H4 (cell line): ENCODE data around the gene LIPE. TPM values are rescaled to one million over a fixed set of nuclear protein-coding genes. Genes with fewer than 3 reads are reported as not detected.
A peak's percentile ranks its signal among the peaks of the same experiment; 100 is the strongest.

Experiments
- DNase-seq: peaks from one replicate; pipeline ENCODE4 v3.0.0-alpha.2; 2015; ENCODE audit warnings: low spot score
- total RNA-seq: library from RNA; depleted of rRNA; stranded (reverse); fragments of >200 nt; shearing (Covaris generic); gene quantifications from 2 replicates; pipeline ENCODE4 v1.2.3, GENCODE V29; 2014

The LIPE gene
- total RNA-seq, 1 experiment from 2014 or later = 1.2 TPM

DNA sequence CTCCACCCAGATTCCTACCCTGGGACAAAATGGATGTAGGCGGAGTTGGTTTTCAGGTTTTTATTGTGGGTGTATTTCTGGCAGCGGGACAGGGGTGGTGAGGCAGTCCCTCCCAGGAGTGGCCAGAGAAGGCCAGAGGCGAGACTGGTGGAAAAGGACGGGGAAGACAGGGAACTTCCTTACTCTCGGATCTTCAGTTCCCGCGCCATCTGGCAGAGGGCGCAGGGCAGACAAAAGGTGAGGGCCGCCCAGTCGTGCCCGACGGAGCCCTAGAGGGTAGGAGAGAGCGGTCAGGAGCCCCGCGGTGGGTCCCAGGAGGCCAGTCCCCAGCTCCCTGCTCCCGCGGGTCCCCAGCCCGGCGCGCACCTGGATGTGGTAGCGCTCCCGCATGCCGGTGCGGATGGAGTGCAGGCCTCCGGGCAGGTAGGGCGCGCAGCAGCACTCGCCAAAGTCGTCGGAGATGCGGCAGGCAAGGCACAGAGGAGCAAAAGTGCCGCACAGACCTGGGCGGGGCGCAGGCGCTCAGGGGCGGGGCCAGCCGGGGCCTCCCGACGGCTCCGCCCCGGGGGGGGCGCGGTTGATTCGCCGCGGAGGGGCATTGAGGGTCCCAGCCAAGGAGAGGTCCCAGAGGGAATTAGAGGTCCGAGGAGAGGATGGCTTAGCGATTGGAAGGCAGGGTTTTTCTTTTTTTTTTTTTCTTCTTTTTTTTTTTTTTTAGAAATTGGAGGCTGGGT is 40.0 kb downstream of the LIPE start:
- DNase-seq = peak; percentile 74

DNA sequence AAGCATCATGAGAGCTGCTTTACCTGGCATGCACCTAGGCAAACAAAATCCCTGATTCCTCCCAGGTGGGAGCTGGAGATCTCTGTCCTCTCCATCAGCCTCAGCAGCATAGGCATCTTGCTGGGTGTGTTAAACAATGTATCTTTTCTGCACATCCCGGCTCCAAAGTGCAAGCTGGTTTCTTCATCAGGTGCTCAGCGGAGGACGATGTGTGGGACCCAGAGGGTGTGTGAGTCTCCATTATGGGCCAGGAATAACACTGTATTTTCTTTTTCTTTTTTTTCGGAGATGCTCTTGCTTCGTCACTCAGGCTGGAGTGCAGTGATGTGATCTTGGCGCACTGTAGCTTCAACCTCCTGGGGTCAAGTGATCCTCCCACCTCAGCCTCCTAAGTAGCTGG is 47.0 kb downstream of the LIPE start:
- no peak for DNase-seq

DNA sequence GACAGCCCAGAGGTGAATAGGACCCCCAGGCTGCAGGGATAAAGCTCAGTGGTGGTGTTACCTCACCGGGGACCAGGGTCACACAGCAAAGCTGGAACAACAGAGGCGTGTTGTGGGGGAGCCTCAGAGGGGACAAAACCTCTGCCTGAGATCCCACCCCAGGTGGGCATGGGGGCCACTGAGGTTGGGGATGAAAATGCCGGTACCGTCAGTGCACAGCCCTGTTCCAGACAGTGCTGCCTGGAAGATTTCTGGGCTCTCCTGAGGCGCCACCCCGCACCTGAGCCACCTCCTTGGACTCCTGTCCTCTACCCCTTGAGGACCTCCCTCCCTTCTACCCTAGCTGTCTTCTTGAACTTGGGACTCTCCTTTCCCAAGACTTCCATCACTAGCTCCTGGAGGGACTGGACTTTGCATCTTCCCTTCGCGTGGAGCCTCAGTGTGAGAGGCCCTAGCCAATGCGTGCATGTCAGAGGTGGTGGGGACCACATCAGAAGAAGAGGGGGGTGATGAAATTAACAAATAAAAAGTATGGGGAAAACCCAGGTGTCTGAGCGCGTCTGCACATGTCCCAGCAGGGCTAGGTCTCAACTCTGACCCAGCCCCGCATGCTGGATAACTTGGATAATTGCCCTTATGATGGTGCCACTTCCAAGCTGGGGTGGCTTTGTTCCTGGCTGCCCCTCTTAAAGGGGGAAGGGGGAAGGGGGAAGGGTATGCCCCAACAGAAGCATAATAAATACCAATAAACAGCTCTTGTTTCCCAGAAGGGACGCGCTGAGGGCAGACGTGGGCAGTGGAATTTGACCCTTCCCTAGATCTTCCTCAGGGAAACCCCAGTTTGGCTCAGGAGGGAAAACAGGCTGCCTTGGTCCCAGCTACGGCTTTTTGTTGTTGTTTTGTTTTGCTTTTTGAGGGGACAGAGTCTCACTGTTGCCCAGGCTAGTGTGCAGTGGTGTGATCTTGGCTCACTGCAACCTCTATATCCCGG is 48.7 kb downstream of the LIPE start:
- DNase-seq = no peak

DNA sequence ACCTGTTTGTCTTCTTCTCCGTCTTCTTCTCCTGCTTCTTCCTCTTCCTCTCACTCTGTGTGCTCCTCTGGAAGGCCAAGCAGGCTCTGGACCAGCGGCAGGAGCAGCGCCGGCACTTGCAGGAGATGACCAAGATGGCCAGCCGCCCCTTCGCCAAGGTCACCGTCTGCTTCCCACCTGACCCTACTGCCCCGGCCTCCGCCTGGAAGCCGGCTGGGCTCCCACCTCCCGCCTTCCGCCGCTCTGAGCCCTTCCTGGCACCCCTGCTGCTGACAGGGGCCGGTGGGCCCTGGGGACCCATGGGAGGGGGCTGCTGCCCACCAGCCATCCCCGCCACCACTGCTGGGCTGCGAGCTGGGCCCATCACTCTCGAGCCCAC is 51.0 kb downstream of the LIPE start:
- no peak for DNase-seq

DNA sequence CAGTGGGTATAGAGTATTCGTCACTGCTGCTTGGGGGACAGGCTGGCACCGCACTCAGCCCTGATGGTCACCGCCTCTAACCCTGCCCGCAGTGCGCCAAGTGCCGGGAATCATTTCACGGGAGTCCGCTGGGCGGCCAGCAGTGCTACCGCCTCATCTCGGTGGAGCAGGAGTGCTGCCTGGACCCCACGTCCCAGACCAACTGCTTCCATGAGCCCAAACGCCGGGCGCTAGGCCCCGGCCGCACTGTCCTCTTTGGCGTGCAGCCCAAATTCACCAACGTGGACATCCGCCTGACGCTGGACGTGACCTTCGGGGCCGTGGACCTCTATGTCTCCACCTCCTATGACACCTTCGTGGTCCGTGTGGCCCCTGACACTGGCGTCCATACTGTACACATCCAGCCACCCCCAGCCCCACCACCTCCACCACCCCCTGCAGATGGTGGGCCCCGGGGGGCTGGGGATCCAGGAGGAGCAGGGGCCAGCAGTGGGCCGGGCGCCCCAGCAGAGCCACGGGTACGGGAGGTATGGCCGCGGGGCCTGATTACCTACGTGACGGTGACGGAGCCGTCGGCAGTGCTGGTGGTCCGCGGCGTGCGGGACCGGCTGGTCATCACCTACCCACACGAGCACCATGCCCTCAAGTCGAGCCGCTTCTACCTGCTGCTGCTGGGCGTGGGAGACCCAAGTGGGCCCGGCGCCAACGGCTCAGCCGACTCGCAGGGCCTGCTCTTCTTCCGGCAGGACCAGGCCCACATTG is 51.6 kb downstream of the LIPE start:
- DNase-seq = no peak

DNA sequence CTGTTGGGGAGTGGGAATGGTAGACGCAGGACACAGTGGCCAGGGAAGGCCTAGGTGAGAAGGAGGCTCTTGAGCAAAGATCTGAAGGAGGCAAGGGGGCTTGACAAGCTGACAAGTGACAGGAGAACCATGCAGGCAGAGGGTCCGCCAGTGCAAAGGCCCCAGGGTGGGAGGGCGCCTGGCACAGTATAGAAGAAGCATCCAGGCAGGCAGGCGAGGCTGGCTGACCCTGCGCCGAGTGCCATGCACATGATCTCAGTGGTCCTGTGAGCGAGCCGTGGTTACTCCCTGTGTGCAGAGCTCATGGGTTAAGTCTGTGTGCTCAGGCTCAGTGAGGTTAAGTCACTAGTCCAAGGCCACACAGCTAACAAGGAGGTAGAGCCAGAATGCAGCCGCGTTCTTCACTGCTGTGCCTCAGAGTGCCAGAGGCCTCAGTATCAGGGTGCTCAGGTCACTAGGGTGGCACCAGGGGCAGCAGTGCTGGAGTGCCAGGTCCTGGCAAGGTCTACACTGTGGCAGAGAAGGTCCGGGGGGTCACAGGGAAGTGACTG is 52.3 kb downstream of the LIPE start:
- DNase-seq = no peak

DNA sequence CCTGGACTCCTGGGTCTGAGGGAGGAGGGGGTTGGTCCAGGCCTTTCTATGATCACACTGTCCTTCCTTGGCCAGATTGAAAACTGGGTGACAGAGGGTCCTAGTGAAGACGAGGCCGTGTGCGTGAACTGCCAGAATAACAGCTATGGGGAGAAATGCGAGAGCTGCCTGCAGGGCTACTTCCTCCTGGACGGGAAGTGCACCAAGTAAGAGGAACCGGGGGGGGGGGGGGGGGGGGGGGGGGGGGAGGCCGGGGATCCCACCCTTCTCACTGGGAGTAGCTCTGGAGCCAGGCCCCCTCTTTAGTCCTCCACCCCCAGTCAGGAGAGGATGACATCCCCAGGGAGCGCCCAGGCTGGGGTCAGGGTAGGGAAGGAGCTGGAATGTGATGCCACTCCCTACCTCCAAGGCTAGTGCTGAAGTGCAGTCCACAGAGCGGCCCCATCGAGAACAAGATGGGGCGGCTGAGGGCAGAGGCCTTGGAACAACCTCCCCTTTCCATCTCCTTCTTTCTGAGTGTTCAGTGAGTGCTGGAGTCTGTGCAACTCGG is 56.5 kb downstream of the LIPE start:
- no peak for DNase-seq

DNA sequence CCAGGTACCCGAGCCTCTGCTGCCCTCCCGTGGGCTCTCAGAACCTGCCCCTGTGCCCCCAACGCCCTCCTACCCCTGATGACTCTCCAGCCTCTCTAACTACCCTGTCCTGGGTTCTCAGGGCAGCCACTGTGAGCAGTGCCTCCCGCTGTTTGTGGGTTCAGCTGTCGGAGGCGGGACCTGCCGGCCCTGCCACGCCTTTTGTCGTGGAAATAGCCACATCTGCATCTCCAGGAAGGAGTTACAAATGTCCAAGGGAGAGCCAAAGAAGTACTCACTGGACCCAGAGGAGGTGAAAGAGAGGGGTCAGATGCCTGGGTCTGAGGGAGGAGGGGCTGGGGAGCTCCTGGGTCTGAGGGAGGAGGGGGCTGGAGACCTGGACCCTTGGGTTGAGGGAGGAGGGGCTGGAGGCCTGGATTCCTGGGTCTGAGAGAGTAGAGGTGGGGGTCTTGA is 57.1 kb downstream of the LIPE start:
- no peak for DNase-seq

DNA sequence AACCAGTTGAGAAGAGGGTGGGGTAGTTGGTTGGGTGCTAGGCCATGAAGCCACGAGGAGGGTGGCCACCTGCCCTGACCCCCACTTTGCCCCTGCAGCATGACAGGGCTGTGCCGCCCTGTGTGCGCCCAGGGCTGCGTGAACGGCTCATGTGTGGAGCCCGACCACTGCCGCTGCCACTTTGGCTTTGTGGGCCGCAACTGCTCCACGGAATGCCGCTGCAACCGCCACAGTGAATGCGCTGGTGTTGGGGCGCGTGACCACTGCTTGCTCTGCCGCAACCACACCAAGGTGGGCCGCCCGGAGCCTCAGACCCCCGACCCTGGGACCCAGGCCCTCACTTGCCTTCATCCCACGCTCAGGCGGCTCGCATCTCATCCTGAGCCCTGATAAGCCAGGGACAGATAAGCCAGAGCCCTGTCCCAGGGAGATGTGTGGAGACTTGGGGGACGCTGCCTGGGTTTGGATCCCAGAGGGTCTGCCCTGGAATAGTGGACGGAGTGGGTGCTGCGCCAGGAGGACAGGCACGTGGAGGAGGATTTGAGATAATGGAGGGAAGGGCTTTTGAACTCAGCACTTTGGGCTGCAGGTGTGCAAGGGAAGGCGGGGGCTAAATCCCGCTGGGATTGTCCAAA is 57.6 kb downstream of the LIPE start:
- no peak for DNase-seq

DNA sequence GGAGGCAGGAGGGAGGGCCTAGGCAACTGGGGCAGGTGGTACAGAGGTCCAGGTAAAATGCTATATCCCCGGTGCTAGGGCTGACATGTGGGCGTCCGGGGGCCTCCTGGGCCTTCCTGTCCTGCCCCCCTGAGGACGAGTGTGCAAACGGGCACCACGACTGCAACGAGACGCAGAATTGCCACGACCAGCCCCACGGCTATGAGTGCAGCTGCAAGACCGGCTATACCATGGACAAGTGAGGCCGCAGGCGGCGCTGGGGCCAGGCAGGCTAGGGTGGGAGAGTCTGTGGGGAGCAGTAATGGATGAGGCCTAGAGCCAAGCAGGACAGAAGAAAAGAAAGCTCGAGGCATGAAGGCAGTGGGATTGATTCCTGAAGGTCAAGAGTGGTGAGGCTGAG is 58.4 kb downstream of the LIPE start:
- DNase-seq = no peak

DNA sequence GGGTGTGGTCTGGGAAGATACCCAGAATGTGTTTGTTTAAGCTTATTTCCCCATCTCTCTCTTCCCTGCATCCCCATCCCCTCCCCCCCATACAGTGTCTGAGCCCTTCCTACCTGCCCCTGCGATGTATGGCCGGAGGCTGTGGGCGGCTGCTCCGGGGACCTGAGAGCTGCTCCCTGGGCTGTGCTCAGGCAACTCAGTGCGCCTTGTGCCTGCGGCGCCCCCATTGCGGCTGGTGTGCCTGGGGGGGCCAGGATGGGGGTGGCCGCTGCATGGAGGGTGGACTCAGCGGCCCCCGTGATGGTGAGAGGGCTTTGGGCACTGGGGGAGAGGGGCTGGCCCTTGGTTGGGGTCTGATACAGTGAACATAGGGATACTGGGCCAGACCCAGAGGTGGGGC is 58.8 kb downstream of the LIPE start:
- DNase-seq = no peak

DNA sequence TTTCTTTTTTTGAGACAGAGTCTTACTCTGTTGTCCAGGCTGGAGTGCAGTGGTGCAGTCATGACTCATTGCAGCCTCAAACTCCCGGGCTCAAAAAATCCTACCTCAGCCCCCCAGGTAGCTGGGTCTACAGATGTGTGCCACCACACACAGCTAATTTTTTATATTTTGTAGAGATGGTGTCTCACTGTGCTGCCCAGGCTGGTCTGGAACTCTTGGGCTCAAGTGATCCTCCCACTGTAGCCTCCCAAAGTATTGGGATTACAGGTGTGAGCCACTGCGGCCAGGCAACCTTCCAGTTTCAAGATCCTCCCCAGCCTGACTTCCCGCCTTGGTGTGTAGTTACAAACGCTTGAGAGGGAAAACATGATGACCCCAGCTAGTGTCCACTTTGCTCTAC is 59.3 kb downstream of the LIPE start:
- no peak for DNase-seq

DNA sequence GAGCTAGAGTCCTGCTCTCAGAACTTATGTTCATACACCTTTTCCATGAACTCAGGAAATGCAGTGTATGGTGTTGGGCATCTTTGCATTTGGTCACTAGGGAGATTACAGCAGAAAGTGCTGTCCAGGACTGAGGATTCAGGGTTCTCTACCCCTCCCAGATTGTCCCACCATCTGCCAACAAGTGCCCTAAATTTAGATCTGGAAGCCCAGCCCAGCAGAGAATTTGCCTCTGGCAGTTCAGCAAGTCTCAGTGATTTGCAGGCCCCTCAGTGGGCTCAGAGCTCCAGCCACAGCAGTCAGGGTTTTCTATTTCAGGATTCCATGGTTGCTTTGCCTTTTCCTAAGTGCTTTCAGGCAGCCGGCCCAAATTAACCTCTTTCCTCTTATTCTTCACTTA is 60.5 kb downstream of the LIPE start:
- no peak for DNase-seq

DNA sequence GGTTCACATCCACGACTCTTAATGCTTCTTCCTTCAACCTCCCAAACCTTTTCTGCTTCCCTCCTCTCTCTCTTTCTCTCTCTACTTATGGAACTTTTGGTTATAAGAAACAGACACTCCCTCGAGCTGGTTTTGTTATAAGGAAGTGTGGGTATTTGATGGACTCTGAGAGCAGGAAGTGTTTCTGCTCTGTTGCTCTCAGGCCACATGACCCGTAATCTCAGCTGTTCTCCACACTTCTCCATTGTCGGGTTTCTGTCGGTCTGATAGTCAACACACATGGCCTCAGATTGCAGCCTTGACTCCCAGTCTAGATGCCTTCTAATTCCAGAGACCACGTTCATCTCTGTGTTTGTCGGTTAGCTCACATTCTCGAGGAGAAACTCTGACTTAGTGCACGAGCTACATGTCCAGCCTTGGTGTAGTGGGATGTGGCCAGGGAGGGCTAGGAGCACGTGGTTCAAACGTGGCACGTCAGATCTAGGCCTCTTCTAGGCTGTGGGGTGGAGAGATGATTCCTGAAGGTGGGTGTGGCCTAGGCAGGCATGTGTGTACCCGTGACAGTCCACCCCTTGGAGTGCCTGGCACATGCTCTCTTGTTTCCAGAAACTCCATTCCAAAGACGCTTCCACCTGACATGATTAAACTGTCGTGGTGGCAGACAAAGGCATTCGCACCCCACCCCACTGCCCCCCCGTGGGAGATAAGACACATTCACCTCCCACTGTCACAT is 63.4 kb downstream of the LIPE start:
- no peak for DNase-seq

DNA sequence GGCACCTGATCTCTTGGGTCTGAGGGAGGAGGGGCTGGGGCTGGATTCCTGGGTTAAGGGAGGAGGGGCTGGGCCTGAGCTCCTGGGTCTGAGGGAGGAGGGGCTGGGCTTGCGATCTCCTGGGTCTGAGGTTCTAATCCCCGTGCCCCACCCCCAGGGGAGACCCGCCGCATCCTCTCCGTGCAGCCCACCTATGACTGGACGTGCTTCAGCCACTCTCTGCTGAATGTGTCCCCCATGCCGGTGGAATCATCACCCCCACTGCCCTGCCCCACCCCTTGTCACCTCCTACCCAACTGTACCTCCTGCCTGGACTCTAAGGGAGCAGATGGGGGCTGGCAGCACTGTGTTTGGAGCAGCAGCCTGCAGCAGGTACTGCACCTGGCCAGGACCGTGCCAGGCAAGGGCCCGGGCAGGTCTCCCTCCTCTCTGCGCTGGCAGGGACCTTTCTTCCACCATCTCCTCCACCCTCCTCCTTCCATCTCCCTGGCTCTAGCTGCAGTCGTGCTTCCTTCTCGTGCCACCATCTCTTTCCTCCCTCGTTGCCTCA is 64.2 kb downstream of the LIPE start:
- DNase-seq = no peak

DNA sequence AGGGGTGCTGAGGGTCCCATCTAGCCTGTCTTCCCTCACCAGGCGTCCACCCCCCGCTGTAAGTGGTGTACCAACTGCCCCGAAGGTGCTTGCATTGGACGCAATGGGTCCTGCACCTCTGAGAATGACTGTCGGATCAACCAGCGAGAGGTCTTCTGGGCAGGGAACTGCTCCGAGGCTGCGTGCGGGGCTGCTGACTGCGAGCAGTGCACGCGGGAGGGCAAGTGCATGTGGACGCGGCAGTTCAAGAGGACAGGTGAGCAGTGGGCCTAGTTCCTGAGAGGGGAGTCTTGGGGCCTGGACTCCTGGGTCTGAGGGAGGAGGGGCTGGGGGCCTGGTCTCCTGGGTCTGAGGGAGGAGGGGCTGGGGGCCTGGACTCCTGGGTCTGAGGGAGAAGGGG is 64.8 kb downstream of the LIPE start:
- DNase-seq = no peak

DNA sequence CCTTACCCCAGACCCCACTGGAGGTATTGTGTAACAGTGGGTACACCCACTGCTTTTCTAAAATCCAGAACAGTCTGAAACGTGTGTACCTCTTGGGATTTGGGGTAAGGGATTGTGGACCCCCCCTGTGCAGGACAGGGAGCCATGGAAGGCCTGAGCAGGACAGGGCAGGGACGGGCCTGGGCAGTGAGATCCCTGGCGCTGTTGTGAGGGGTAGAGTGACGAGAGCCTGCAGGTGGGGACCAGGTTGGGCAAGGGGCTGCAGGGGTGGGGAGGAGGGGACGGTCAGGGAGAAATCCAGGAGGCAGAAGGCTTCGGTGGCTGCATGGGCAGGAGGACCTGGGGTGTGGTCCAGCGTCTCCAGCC is 65.7 kb downstream of the LIPE start:
- no peak for DNase-seq

DNA sequence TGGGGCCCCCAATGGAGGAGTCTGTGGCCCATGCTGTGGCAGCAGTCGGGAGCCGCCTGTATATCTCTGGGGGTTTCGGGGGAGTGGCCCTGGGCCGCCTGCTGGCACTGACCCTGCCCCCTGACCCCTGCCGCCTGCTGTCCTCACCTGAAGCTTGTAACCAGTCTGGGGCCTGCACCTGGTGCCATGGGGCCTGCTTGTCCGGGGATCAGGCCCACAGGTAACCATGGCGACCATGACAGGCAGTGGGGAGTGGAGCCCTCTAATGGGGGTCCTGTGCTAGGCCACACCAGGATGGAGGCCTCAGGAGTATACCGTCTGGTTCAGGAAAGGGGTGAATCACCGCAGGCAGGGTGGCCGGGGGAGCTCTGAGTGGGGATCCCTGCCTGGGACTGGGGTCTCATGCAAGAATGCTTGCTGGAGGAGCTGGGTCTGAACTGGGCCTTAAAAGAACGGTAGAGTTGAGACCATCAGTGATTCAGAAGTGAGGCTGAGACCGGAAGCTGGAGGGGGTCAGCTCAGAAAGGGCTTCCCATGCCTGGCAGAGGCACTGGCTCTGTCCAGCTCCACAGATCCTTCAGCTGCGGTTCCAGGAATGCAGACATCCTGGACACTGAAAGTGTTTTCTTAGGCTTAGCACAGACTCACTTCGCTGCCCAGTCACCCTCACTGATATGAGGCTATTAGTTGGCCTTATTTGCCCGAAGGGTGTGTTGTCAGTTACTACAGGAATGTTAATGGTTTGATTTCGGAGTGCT is 66.2 kb downstream of the LIPE start:
- DNase-seq = no peak

DNA sequence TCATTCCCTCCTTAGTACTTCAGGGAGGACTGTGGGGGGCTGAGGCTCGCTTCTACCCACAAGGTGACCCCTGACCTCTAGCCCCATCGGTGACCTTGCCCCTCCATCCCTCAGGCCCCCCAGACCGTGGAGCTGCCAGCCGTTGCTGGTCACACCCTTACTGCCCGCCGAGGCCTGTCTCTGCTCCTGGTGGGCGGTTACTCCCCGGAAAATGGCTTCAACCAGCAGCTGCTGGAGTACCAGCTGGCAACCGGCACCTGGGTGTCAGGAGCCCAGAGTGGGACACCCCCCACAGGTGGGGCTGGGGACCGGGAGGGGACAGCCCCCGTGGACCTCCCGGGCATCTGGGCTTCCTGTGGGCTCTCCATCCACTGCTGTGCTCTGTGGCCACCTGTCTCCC is 69.9 kb downstream of the LIPE start:
- DNase-seq = no peak
